ENCODE results near the gene ZFYVE16.
"Not testable (repeated sequence)": the region's sequence is repeated elsewhere in the genome, so short reads cannot be mapped to it uniquely, and the experiment has no call there.

ZFYVE16 gene

GRCh38 chr5:80411589-80412219, 3.8 kb downstream of the ZFYVE16 start:
- no peak for DNase-seq (ENCODE audit: low read depth)

DNA sequence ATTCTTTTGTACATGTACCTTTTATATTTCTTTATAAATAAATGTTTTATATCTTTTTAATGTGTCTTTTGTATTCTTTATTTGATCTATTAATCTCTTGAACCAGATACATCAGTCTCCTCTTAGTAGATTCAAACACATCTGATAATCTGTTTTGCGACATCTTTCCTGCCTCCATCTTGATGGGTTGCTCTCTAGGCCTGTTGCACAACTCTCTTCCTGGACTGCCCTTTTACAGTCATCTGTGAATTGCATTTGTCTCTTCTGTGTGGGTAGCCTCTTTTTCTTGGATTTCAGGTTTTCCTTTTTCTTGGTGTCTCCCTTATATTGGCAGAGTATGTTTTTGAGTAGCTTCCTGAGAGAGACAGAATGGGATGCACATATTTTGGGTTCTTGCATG, 6.2 kb downstream of the ZFYVE16 start:
- DNase-seq (ENCODE audit: low read depth), result no peak

- DNase-seq (ENCODE audit: low read depth), result no peak
Measured at GRCh38 chr5:80417973-80418372, 10.1 kb downstream of the ZFYVE16 start.

GRCh38 chr5:80424365-80424764, 16.5 kb downstream of the ZFYVE16 start:
- not testable (repeated sequence) for DNase-seq (ENCODE audit: low read depth)

GRCh38 chr5:80435476-80435875, 27.6 kb downstream of the ZFYVE16 start:
- DNase-seq (ENCODE audit: low read depth), result no peak

GRCh38 chr5:80437326-80437725, 29.5 kb downstream of the ZFYVE16 start:
- DNase-seq (ENCODE audit: low read depth), result no peak

DNA sequence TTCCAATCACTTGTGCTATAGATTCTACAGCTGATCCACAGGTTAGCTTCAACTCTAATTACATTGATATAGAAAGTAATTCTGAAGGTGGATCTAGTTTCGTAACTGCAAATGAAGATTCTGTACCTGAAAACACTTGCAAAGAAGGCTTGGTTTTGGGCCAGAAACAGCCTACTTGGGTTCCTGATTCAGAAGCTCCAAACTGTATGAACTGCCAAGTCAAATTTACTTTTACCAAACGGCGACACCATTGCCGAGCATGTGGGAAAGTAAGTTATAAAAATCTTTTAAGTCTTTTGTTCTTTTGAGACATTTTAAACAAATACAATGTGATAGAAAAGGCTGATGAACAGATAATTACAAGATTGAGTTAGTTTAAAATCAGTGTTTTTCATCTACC, 30.9 kb downstream of the ZFYVE16 start:
- DNase-seq (ENCODE audit: low read depth), result no peak

DNA sequence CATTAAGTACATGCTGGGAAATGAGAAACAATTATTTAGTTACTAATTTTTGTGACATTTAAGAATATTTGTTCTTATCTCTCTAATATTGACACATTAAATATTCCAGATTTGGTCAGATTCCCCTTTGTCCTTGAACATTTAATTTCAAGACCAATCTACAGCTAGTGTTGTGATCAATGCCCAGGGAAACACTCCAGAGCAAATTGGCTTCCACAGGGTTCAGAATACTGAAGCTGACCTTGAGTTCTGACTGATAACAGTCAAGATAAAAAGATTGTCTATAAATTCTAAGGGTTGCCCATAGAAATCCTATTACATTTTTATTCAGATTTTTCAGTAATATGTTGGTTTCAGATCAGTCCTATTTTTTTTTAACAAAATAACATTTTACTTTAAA, 31.3 kb downstream of the ZFYVE16 start:
- DNase-seq (ENCODE audit: low read depth), result no peak

- DNase-seq (ENCODE audit: low read depth), result no peak
Measured at GRCh38 chr5:80442742-80443141, 34.9 kb downstream of the ZFYVE16 start.

- no peak for DNase-seq (ENCODE audit: low read depth)
Measured at GRCh38 chr5:80453366-80453765, 45.5 kb downstream of the ZFYVE16 start.

DNA sequence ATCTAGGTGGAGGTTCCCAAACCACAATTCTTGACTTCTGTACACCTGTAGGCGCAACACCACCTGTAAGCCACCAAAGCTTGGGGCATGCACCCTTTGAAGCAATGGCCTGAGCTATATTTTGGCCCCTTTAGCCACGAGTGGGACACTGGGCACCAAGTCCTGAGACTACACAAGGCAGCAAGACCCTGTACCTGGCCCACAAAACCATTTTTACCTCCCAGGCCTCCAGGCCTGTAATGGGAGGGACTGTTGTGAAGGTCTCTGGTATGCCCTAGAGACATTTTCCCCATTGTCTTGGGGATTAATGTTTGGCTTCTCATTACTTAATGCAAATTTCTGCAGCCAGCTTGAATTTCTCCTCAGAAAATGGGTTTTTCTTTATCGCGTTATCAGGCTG, 55.4 kb downstream of the ZFYVE16 start:
- DNase-seq (ENCODE audit: low read depth), result no peak

- DNase-seq (ENCODE audit: low read depth), result no peak
Measured at GRCh38 chr5:80466669-80467485, 59.0 kb downstream of the ZFYVE16 start.

- no peak for DNase-seq (ENCODE audit: low read depth)
Measured at GRCh38 chr5:80468131-80468530, 60.3 kb downstream of the ZFYVE16 start.

DNA sequence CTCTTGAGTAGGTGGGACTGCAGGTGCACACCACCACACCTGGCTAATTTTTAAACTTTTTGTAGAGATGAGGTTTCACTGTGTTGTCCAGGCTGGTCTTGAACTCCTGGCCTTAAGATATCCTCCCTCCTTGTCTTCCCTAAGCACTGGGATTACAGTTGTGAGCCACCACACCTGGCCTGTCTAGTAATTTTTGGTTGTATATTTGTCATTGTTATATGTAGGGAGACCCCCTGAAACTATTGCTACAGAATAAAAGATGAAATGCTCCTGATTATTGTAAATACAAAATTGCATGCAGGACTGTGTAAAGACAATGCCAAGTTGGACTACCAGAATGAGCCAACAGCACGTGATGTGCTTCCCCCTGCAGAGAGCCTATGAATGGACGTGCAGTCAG, 62.8 kb downstream of the ZFYVE16 start:
- not testable (repeated sequence) for DNase-seq (ENCODE audit: low read depth)

GRCh38 chr5:80474929-80475328, 67.1 kb downstream of the ZFYVE16 start:
- no peak for DNase-seq (ENCODE audit: low read depth)

- DNase-seq (ENCODE audit: low read depth), result no peak
Measured at GRCh38 chr5:80479713-80480112, 71.8 kb downstream of the ZFYVE16 start.

- DNase-seq (ENCODE audit: low read depth), result no peak
Measured at GRCh38 chr5:80480354-80480753, 72.5 kb downstream of the ZFYVE16 start.

DNA sequence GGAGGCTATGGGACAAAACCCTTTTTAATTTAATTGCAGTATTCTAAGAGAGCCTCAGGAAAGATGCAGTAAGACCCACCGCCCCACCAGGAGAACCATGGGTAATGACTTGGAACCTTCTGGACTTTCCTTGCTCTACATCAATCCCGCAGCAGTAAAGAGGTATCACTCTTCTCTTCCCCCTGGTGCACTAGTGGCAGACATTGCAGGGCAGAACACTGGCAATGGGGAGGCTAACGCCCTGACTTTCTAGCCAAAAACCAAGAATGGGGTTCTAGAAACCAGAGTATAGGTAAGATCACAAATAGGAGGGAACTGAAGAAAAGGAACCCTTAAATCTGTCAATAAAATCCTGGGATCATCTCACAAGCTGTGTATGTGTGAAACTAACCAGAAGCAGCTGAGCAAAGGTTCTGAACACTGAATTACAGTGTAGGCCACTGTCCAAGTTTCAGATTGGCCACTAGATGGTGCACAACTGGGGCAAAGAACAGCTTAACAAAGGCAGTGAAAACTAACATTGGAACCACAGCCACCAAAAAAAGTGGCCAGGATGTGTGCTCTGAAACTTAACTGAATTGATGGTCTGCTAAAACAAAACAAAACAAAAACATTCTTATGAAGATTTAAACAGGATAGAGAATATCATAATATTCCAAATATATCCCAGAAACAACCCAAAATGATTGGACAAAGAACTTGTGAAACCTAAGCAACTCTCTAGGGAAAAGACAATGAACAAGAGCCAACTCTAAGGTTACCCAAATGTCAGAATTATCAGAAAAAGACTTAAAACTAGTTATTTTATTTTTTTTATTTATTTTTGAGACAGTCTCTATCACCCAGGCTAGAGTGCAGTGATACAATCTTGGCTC, 73.4 kb downstream of the ZFYVE16 start:
- DNase-seq (ENCODE audit: low read depth), result no peak

DNA sequence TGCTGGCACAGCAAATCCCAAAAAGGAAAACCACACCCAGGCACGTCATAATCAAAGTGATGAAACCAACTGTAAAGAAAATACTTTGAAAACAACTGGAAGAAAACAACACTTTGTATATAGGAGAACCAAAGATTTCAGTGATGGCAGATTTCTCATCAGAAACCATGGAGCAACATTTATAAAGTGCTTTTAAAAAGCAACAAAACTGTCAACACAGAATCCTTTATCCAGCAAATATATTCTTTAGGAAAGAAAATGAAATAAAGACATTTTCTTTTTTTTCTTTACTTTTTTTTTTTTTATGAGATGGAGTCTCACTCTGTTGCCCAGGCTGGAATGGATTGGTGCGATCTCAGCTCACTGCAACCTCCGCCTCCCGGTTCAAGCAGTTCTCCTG, 74.7 kb downstream of the ZFYVE16 start:
- no peak for DNase-seq (ENCODE audit: low read depth)

GRCh38 chr5:80483636-80484232, 75.9 kb downstream of the ZFYVE16 start:
- no peak for DNase-seq (ENCODE audit: low read depth)

GRCh38 chr5:80487444-80487828, 79.6 kb downstream of the ZFYVE16 start:
- no peak for DNase-seq (ENCODE audit: low read depth)

Measured in activated T-helper 9 cell treated with anti-CD3 and anti-CD28 coated beads, Interleukin-2, amount 50 U/mL, for 16 hours (primary cell).